RPMI7951 (cell line): Measurements from ENCODE around the gene RMND1. TPM values are rescaled to one million over a fixed set of nuclear protein-coding genes. Genes with fewer than 3 reads are reported as not detected.

Experiments
- DNase-seq: peaks from one replicate; pipeline ENCODE4 v3.0.0-alpha.2; 2012; ENCODE audit warnings: low read depth
- total RNA-seq: library from RNA; depleted of rRNA; stranded (reverse); fragments of >200 nt; shearing (Covaris generic); gene quantifications from 2 replicates; pipeline ENCODE4 v1.2.3, GENCODE V29; 2014

Gene RMND1
- total RNA-seq, 1 experiment from 2014 or later: 36.6 TPM

DNA sequence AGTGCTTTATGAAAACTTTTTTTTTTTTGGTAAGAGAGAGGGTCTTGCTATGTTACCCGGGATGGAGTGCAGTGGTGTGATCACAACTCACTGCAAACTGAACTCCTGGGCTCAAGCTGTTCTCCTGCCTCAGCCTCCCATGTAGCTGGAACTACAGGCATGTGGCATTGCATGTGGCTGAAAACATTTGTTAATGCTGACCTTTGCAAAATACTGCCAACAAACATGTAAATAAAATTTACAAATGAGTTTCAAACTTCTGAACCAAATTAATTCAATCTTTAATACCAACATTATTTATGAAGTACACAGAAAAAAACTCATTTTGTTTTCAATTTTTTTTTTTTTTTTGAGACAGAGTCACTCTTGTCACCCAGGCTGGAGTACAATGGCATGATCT is 34.4 kb downstream of the RMND1 start:
- DNase-seq: no peak

DNA sequence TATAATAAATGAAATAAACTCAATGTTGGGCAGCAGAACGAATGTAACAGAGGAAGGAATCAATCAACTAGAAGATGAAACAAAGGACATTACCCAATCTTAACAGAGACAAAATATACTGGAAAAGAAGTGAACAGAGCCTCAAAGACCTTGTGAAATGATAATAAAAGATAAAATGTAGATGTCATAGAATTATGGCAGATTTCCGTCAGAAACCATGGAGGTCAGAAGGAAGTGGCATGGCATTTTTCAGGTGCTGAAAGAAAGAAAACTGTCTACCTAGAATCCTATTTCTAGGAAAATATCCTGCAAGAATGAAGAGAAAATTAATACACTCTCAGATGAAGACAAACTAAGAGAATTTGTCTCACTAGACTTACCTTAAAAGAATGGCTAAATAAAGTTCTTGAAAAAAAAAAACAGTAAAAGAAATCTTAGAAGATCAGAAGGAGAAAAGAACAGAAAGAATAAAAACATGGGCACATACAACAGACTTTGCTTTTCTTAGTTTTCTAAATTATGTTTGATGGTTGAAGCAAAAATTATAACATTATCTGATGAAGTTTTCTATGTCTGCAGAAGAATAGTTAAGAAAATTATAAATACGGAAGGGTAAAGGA is 37.2 kb downstream of the RMND1 start:
- DNase-seq: no peak

DNA sequence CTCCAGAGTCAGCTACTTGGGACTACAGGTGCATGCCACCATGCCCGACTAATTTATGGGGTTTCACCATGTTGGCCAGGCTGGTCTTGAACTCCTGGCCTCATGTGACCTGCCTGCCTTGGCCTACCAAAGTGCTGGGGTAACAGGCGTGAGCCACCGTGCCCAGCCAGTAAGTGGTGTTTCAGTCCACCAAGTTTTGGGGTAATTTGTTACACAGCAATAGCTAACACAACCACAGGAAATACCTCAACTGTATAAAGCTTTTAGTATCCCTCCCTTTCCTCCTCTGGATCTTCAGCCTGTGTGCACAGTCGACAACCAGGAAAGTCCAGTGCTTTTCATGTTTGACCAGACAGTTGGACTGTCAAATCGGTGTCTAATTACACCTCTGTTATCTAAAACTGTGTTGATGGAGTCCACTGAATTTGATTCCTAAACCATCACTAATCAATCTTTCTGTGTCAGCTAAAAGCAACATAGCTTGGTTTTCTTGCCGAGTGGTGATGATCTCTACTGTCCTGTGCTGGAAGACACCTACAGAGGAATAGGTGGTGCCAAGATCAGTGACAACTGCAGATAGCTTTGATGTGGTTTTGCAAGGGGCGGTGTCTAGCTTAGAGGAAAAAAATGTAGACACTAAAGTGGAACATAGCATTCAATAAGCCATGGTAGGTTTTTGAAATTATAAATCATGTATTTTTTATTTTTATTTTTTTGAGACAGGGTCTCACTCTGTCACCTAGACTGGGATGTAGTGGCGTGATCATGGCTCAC is 38.4 kb downstream of the RMND1 start:
- DNase-seq: no peak

DNA sequence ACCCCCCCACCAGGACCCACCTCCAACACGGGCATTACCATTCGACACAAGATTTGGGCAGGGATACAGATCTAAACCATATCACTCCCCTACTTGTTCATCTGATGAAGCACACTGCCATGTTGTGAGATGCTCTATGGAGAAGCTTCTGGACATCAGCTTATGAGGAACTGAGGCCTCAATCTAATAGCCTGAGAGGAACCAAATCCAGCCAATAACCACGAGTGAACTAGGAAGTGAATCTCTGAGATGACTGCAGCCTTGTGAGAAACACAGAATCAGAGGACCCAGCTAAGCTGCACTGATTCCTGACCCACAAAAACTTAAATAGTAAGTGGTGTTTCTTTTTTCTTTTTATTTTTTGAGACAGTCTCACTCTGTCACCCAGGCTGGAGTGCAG is 39.0 kb downstream of the RMND1 start:
- DNase-seq: no peak

DNA sequence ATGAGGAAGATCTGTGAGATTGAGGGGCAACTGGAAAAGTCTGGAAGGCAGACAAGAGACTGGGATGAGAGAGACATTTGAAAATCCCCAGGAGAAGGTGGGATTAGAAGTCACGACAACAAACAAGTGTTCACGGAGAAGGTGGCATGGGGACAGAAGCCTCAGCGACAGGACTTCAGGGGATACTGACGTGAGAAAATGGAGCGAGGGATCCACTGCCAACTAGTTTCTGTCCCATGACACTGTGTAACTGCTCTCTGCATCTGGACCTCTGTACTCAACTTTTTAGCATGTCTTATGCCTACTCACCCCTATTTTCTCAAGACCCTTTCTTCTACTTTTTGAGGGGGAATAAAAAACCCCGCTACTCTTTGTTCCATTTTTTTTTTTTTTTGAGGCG is 42.2 kb downstream of the RMND1 start:
- DNase-seq: no peak

DNA sequence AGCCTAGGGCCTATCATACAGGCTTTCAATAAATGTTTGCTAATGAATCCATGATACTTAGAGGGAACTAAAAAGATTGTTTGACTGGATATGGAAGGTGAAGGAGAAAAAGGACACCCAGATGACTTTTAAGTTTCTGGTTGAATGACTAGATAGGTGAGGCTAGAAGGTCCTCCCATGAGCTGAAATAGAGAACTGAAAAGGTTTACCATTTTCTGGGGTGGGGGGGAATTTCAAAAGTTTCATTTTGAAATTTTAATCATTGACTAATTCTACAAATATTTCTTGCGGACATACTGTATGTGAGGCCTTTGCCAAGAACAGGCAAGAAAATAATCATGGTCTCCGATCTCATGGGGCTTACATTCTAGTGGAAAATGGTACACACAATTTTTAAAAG is 42.7 kb downstream of the RMND1 start:
- DNase-seq: no peak

DNA sequence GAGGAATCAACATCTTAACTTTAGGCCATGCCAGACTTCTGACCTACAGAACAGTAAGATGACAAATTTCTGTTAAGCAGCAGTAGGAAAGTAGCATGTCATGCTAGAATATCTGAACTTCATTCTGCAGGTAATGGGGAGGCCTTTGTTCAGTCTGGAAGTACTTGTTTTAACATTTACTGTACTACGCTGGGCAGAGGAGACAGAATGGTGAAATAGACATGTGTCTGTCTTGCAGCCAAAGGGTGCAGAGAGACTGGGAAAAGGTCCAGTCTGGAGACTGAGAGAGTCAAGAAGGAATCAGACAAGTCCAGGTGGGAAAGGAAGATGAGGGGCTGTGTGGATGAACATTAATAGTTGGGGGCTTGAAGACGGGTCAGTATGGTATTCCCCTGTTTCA is 43.1 kb downstream of the RMND1 start:
- no peak for DNase-seq

DNA sequence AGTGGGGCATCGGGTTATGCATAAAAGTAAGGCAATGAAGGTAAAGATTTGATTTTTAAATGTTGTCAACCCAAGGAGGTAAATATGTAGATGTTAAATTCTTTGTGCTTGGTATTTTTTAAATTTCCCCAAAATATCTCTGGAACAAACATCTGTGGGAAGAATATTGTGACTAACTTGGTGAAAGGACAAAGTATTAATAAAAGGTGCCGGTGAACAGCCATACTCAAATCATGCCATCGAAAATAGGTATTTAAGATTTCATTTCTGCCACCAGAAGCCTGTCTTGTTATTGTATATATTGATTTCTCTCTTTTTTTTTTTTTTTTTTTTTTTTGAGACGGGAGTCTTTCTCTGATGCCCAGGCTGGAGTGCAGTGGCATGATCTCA is 48.0 kb downstream of the RMND1 start:
- DNase-seq: no peak

DNA sequence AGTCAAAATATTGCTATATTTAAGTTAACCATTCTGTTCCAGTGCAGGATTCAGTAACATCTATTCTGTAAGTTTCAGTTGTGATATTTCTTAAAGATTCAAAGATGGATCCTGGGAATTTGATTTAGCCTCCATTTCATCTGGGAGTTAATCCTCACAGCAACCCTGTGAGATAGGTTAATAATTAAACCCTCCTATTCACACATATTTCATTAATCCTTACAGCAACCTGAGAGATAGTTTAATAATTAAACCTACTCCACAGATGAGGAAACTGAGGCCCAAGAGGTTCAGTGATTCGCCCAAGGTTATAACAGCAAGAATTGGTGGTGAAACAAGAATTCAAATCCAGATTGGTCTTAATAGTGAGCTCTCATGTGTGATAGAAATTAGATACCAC is 49.7 kb downstream of the RMND1 start:
- no peak for DNase-seq

DNA sequence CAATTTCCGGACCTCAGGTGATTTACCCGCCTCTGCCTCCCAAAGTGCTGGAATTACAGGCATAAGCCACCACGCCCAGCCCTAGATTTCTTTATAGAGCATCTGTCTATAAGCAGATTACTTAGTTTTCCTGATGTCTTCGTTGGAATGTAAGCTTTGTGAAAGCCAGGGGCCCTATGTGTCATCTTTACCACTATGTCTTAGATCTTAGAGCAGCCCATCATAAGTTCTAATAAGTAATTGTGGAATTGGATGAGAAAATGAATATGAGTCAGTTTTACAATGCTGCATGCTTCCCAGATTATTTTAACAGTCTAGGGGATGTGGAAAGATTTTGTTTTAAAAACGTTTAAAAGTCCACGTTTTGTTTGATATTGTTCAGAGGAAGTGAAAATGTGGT is 51.5 kb downstream of the RMND1 start:
- DNase-seq: peak; percentile 29

DNA sequence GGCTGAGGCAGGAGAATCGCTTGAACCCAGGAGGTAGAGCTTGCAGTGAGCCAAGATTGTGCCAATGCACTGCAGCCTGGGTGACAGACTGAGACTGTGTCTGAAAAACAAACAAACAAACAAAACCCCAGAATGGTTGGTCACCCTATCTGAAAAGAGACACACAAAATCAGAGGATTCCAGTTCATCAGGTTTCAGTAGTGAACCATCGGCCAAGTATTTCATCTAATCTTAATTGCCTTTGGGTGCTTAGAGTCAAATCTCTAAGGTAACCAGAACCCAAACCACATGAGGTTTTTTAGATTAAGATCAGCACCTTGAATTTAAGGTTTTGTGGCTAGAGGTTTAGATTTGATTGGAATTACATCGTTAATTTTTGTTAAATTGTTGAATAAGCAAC is 52.2 kb downstream of the RMND1 start:
- DNase-seq: no peak

DNA sequence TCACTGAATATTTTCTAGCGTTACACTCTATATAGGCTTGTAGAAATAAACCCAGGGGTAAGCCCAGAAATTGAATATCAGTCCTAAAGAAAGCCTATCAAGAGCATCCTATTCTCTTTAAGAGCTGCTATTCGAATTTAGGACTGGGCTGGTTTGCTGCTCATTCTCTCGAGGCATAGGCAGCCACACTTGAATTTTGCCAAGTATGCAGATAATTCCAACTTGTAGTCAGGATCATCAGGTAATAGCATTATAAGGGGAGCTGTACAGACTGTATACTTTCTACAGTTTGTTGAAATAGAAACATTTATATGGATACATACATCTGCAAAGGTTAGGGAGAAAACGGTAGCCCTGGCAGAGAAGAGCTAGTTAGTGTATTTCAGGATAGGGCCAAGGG is 58.5 kb downstream of the RMND1 start:
- DNase-seq: no peak

DNA sequence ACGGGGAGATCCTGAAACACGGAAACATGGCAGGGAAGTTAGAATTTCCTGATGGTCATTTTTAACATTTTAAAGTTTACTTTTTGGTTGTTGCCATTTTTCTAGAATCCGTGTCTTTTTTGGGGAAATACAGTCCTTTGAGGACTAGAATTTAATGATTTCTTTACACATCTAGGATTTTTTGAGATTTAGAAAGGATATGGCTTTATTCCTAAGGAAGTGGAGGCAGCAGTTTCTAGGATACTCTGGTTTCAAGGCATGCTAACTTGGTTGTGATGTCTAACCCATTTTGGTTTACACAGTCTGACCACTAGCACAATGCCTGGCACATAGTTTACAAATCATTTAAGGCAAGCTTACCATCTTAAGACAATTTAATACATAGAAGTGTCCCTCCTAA is 59.5 kb downstream of the RMND1 start:
- no peak for DNase-seq

DNA sequence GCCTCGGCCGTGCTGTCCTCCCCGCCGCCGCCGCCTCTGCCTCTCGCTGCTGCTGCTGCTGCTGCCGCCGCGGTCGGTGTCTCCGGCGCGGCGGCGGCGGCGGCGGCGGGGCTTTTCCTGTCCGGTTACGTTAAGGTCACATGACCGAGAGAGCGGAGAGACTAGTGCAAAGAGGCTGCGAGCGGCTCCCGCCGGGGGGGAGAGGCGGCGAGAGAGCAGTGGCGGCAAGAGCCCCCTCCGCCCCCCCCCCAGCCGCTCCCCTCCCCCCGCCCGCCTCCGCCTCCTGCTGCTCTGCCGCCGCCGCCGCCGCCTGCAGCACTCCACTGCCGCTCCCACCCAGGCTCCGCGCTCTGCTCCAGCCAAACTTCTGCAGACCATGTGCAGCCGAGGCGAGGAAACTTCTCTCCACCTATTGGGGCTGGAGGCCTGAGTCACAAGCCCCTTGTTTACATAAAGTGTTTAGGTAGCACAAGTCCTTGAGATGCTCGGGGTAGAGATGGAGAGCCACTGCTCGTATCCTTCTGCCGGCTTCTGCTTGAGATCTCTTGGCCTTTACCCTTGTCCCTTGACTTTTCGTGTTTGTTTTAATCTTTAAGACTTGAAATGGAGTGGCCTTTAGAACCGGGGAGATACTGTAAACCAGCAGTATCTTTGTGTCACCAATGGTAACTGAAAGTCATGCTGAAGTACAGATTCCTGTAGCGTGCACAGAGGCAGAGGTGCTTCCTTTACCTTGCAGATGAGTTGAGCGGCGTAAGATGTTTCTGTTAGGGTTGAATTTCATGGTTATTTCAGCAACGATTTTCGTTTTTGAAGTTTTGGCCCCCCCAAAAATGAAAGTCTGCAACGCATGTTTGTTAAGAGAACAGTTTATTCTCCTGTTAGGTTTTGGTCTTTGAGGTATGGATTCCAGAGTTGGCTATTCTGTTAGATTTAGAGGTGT is 60.2 kb downstream of the RMND1 start, which contains the start of gene ZBTB2:
TSS of gene ZBTB2 (minus strand) at position 89 of the 943 bp plus-strand sequence. CDS start 17,922 bp downstream, outside the sequence.
- DNase-seq: peak; percentile 75

DNA sequence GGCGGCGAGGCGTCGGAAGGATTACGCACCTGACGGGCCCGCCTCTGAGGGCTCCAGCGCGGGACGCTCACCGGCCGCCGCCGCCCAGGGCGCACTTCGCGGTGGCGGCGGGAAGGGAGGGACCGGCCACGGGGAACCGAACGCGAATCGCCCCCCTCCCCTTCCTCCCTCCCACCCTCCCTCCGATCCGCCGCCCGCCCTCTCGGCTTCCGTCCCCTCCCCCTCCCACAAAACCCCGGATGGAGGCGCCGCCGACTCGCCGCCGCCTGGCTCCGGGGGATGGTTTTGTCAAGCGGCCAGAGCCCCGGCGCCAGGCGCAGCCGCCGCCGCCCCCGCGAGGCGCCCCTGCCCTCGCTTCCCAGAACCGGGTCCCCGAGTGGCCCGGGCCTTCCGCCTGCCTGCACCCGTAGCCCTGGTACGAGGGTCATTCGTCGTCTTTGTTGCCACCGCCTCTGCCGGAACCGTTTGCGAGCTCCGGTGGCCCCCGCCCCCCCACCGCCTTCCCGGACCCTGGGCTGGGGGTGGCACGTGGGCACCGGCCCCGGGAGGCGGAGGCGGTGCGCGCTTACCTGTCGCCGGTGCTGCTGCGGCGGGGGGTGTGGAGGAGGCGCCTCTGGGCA is 61.0 kb downstream of the RMND1 start:
- no peak for DNase-seq

DNA sequence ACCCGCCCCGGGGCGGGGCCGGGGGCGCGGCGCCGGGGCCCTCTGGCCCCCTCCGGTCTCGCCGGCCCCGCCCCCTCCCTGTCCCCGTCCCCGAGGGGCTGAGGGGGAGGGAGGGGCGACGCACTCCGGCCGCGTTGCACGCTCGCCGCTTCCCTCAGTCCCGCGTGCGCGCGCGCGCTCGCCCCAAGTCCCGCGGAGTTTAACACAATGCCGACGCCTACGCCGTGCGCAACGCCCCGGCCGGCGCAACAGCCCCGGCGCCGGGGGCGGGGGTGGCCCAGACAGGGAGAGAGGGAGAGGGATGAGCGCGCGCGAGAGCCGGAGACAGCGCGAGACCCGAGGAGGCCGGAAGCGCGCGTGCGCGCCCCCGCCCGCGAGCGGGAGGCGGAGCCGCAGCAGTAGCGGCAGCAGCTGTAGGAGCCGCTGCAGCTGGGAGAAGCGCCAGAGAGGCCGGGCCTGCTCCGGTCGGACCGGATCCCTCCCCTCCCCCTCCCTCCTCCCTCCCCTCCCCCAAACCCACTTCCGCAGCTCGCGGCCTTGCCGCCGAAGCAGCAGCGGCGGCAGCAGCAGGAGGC is 61.6 kb downstream of the RMND1 start:
- DNase-seq: peak; percentile 98

DNA sequence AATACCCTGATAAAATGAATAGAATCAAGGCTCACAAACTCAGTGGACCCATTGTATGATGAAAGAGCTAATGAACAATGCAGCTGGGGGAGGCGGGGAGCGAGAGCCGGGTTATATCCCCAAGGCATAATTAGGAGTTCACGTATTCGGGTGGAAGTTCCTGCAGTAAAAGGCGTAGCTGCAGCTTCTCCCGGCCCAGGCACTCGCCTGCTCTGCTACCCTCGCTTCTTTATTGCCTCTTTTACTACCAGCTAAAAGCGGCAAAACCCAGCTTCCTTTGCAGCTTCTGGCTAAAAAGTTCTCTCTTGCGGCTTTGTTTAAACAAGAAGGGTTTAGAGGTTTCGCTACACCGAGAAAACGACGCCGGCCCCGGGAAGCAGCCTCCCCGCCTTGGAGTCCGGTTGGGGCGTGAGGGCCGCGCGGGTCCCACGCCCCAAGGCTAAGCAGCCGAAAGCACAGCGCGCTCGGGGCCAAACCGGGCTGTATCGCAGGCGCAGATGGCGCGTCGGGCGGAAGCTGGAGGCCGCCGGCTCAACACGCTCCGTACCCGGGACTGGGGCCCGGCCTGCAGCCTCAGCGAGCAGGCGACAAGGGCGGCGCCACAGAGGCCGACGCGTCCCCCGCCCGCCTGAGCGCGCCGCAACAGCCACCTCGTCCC is 62.2 kb downstream of the RMND1 start:
- peak; percentile 88 for DNase-seq

DNA sequence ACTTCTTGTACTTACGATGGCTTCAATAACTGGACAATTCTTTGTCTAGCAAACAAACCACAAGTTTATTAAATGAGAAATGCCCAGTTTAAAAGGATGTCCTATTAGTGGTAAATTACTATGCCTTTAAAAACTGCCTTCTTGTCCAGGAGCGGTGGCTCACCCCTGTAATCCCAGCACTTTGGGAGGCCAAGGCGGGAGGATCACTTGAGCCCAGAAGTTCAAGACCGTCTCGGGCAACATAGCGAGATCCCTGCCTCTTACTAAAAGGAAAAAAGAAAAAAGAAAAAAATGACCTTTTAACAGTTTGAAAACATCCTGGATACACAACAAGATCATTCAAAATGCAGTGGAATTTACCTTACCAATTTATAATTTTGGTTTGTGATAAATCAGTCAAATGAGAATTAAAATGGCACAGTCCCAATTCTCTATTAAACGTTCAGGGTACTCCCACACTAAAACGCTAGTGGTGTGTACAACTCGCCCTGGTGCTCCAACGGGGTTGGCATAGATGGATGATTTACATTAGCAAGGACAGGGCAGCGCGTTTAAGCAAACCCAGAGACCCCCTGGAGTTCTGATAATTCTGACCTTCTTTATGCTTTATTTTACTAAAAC is 62.8 kb downstream of the RMND1 start:
- DNase-seq: no peak

DNA sequence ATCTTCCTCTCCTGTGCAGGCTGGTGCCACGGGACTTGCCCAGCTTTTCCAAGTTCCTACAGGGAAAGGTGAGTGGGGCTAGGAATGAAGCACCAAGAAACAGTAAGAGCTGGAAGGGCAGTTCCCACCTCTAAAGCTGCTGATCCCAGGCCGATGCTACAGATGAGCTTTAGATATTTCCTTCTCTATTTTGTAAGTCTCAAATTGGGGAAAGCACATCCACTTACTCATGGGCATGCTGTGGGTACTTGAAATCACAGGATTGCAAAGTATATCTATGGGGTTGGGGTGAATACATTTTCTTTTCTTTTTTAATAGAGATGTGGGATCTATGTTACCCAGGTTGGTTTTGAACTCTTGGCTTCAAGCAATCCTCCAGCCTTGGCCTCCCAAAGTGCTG is 63.7 kb downstream of the RMND1 start:
- no peak for DNase-seq

DNA sequence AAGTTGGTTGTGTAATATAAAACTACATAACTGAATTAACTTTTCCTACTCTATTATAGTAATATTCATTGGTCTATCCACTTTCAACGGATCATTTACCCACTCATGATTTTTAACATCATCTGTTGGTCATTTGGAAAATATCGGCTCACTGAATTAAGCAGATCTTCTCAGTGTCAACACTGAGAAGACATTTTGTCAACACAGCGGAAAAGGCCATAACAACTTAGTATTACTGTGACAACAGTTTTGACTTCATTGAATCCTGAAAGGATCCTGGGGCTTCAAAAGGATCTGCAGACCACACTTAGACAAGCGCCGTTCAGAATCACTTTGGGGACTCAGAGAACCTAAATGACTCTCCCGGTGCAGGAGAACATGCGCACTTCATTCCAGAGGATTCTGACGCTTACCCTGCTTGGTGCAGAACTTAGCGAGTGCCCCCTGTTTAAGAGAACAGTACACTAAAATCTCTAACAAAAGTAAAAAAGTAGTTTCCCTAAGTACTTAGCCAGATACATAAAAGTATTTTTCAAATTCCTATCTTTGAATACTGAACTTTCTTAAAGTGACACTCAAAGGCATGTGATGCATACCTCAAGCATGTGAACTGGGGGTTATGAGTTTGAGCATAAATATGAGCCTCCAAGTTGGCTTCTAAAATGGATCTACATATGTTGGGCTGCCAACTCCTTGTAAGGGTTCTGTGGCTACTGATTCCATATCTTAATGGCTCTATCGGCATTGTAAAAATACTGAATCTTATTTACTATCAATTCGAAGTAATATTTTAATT is 64.6 kb downstream of the RMND1 start:
- peak; percentile 29 for DNase-seq
